Activated CD4-positive, alpha-beta T cell treated with anti-CD3 and anti-CD28 coated beads for 1 hour (primary cell): ENCODE results near the gene STARD13.

Source experiments
- DNase-seq: peaks from one replicate; pipeline ENCODE4 v3.0.0-alpha.2; 2020

STARD13 gene

DNA sequence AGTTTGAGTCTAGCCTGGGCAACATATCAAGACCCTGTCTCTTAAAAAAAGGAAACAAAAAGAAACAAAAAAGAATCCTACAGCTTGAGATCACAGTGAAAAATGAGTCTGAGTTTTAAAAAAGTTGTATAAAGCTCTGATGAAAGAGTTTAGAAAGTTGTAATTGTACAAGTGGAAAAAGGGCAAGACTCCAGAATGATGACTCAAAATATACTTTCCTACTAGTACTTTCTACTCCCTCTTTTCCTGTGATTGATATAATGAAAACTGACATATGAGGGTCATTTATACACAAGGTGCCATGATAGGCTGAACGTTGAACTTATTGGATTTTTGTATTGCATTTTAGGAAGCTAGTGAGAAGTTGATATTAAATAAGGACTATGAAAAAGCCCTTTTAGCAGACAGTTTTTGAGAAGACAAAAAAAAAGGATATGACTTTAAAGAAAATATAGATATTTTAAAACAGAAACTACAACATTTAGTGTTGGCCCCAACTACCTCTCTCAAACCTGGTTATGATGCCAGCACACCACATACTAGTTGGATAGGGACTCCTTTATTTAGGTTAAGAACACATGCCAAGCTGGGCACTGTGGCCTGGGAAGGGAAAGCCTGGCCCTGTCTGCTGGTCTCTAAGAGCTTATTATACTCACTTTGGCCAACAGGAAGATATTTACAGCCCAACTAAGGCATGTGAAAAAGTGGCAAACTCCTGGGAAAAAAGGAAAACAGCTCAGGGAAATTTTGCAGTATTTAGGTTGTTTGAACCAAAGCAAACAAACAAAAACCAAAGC, 152.7 kb downstream of the STARD13 start:
- no peak for DNase-seq

DNA sequence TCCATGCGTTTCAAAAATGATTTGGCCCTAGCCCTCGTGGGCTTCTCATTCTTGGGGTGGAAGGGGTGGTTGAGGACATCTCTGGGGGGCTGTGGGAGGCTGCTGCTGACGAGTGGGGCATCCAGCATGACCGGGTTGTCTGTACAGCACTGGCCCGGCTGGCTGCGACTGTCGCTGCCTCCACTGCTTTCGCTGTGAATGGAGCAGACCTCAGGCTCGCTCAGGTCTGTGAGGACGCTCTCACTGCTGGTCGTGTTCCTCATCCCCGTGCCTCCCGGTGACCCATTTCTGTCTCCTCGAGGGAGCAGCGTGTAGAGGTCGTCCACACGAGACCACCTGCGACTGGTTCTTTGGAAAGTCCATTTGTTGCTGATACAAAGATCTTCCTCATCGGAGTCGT, 155.7 kb downstream of the STARD13 start:
- no peak for DNase-seq

GRCh38 chr13:33129094-33129832, 156.3 kb downstream of the STARD13 start:
- no peak for DNase-seq

GRCh38 chr13:33128134-33128533, 157.4 kb downstream of the STARD13 start:
- DNase-seq: no peak

DNA sequence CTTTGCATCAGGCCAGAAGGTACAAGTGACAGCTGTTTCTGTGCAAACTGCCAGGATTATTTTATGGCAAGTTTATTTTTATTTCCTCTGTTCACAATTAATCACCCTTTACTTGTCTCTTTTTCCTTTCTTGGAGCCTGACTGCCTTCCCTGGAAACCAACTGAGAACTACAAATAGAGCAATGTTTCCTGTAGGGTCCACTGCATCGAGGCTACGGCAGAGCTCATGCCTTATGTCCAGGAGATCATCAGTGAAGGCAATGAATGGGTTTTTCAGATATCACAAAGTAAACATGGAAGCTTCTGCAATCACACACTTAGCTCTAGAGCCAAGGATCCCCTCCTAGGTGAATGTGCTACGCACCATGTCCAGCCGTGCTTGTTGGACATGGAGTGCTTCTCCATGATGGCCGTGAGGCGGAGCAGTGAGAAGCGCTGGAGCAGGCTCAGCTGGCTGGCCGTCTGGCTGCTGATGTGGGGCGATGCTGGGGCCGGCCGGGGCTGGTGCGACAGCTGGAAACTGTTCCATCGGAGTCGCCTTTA, 158.5 kb downstream of the STARD13 start:
- DNase-seq: no peak

DNA sequence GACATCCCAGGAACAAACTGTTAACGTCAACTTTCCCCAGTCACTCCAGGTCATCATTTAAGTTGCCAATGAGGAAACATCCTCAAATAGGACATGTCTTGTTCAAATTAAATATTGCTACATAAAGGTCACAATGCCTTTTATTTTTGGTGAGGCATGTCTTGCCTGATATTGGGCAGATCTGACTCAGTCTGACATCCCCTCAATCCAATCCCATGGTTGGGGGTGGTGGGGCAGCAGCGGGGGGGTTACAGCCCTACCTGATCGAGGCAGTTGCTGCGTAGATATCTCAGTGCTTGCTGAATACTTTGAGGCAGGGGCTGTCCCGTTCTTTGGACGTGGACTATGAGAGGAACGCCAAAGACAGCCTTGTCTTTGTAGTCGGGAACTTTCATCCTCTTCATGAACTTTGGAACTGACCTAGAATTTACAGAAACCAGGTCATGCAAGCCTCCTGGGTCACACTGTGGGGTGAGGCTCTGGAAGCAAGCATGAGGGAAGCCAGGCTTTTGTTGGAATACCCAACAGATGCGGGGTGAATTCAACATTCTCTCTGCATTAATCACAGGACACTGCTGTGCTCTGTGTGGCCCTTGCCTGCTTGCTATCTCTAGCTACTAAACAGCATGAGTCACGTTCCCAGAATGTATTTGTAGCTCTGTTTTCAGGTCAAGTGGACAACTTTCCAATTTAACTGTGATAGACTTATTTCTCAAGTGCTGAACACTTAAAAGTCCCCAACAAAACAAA, 159.6 kb downstream of the STARD13 start:
- DNase-seq: no peak

GRCh38 chr13:33123066-33123859, 162.3 kb downstream of the STARD13 start:
- no peak for DNase-seq

GRCh38 chr13:33119856-33120543, 165.6 kb downstream of the STARD13 start:
- DNase-seq: no peak

GRCh38 chr13:33119022-33119781, 166.4 kb downstream of the STARD13 start:
- DNase-seq: no peak

GRCh38 chr13:33116321-33117010, 169.1 kb downstream of the STARD13 start:
- no peak for DNase-seq

GRCh38 chr13:33115274-33115673, 170.3 kb downstream of the STARD13 start:
- no peak for DNase-seq

- no peak for DNase-seq
These were observed 171.4 kb downstream of the STARD13 start for GRCh38 chr13:33114146-33114545.

DNA sequence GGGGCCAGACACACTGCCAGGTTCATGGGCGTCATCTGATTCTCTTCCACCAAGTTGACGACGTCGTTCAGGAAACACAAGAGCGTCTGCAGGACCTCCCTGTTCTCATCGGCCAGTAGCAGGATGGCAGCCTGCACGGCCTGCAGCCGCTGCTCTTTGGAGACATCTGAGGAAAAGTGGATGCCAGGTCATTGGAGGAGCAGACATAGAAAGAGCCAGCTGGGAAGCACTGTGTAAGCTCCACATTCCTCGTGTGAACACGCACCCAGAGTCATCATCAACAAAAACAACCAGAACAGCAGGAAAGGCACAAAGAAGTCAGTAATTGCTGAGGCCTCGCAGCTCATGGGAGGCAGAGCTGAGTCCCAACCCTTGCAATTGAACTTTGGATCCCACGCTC, 172.8 kb downstream of the STARD13 start:
- DNase-seq: no peak

- no peak for DNase-seq
These were observed 174.0 kb downstream of the STARD13 start for GRCh38 chr13:33111414-33112110.

DNA sequence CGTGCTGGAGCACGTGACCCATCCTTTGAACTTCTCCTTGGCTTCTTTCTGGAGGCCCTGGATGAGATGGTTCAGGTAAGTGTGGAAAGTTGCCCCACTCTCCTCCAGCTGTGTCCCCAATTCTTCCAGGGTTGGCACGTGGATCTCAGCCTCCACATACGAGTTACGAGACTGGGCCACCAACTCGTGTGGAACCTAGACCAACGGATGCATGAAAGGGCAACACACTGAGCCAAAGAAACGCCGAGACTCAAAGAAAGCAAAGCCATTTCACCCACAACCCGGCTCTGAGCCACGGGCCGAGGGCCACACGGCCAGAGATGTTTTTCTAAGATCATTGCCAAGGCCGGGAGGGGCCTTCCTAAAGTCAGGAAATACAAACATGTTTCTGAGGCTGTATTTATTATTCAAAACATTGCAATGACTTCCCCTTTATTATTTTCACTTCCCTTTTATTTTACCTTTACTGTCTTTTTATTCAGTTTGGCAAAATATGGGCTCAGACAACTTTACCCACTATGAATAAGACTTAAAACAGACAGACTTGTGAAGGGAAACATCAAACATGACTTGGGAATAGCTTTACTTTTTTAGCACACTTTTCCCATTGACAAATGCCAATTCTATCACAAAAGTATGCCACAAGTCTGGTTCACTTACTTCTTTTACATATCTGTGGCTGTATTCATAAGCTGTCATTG, 174.7 kb downstream of the STARD13 start:
- no peak for DNase-seq

- no peak for DNase-seq
These were observed 175.2 kb downstream of the STARD13 start for GRCh38 chr13:33110386-33110712.

DNA sequence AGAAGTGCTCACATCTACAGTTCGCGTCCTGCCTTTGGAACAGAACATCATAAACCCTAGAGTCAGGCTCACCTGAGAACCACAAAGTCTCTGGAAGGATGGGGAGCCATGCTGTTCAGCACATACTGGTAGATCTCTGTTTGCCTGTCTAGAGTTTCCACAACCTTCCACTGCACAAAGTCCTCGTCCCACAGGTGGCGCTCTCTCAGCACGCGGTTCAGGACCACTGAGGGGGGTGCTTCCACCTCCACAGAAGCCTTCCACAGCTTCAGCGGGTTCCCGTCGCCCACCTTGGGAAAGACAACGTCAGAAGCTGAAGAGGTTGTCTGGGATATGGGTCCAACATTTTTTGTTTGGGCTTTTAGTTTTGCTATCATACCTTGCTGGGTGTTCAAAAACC, 175.8 kb downstream of the STARD13 start:
- DNase-seq: no peak

DNA sequence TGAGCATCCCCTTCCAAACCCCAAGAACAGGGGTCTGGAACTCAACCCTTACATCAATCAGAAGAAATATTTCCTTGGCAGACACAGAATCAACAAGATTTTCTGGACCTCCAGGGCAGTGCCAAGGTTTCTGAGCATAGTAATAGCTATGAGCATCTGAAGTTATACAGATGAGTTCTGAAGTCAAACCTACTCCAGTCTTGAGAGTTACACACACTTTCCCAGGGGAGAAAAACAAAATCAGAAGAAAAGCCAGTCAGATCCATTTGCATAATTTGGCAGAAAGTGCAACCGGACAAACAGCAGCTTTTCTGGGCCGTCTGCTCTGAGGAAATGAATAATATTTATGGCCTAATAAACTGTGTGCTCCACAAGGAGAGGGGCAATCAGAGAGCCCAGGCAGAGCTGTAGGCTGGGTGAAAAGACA, 176.3 kb downstream of the STARD13 start:
- DNase-seq: no peak

- no peak for DNase-seq
These were observed 176.9 kb downstream of the STARD13 start for GRCh38 chr13:33108620-33109019.
